ACHN (cell line): Measurements from ENCODE around the gene FOXN4.
"Not testable (repeated sequence)": the region's sequence is repeated elsewhere in the genome, so short reads cannot be mapped to it uniquely, and the experiment has no call there.

Source experiments
- DNase-seq: peaks from one replicate; pipeline ENCODE4 v3.0.0-alpha.2; 2015
- in situ Hi-C: cut with HindIII; loops from 2 replicates; pipeline ENCODE4 v1.10.0; 2017; ENCODE audit warnings: low sequenced_read_pairs, low pct_ligation_motif_present, low pct_unique_long_range_greater_than_20kb

The FOXN4 gene

DNA sequence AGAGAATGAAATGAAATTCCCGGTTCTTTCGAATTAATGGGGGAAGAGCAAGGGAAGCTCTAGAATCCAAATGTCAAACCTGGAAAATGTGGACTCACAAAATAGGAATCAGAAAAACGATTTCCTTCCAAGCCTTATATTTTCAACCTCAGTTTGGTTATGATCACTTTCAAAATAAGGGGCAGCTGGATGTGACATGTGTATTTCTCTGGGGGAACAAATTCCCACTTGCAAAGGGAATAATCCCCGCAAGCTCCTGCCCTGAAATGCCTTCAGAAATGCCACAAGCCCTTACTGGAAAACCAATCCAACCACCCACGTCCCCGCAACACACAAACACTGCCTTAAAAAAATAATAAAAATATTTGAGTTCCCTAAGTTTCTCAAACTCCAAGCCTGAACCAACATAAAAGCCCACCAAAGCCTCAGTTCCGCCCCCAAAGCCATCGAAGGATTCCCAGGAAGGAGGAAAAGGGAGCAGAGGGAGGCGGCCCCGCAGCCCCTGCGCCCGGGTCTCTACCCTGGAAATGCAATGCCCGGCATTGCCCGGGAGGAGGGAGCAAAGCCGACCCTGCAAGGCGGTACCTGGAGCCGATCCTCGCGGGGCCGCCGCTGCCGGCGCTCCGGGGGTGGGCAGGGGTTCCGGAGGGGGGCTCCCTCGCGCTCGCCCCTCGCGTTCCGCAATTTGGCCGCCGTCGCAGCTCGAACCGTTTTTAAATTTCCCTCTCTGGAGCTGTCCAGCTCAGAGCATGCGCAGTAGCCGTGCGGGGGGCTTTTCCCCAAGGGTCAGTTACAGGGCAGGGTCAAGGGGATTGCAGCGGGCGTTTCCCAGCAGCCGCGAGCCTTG lies at the start of gene FOXN4:
Gene FOXN4, minus strand, starts transcription at position 751 of the 847 bp plus-strand sequence. CDS start 963 bp downstream, outside the sequence.
- in situ Hi-C loops = no loop called here
- DNase-seq = no peak

GRCh38 chr12:109358154-109358869 lies 49.2 kb upstream of the FOXN4 start:
- in situ Hi-C loops = no loop called here
- no peak for DNase-seq

- no peak for DNase-seq
- in situ Hi-C loops = no loop called here
Measured at GRCh38 chr12:109357032-109357431, 47.9 kb upstream of the FOXN4 start.

DNA sequence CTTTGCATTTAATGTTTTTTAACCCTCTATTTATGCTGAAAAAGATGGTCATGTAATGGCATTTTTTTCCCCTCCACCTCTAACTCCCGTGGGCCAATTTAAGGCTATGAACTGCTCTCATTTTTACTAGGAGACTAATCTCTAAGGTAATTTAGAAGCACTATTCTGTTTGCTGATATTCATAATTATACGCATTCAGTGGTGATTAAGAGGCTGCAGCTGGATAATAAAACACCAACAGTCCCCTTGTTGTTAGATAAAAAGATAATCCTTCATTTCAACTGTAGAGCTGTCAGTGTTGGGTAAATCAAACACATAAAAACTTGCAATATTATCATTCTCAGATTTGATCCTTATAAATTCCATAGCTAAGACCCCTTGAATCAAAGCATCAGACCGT lies 47.5 kb upstream of the FOXN4 start:
- no peak for DNase-seq
- in situ Hi-C loops = no loop called here

DNA sequence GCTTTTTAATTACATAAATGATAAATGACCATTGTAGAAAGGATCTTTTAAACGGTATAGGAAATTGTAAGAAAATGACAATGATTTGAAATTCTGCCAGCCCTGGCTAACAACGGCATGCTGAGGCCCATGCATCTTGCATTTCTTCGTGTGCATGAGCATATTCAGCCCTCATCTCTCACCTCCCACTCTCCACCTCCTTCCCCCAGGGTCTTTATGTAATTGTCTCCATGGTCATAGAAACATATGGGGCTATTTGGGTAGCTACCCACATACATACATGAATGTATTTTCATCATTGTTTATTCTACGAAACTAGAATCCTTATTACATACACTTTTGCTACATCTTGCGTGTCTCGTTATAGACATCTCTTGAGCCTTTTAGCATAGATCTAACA lies 43.1 kb upstream of the FOXN4 start:
- DNase-seq = no peak
- in situ Hi-C loops = no loop called here

DNA sequence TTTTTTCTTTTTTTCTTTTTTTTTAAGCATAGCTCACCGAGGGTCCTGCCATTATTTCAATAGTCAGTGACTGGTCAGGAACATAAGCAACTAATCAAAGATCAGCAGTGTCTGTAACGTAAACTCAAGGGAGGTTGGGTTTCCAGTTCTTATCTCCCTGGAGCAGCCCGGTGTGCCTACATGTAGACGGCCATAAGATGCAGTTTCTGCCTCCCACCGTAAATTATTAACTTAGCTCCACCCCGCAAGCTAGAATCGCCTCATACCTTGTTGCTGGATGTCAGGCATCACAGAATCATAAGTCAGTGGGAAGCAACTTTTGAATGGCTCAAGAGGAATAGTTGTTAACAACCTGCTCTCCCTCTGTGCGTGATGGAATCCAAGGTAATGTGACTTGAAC lies 38.5 kb upstream of the FOXN4 start, which contains the start of gene MYO1H:
Gene MYO1H, plus strand, starts transcription at position 312 of the 400 bp plus-strand sequence. Its CDS starts 61 bp downstream, at position 373.
- in situ Hi-C loops = no loop called here
- no peak for DNase-seq

DNA sequence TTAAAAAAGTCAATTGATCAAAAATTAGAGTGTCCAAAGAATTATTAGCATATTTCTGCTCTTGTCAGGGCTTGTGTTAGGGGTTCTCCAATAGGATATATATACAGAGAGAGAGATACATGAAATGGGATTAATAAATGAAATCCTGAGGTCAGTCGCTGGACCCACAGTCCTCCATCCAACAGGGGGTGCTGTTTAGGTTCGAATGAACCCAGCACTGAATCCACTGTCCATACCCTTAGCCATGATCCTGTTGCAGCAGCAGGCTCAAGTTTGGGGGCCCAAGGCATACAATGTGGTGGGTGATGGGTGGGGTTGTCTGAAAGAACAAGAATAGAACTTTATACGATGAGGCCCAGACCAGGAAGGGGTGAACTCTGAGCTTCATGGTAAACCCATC lies 37.8 kb upstream of the FOXN4 start:
- in situ Hi-C loops = no loop called here
- DNase-seq = no peak

DNA sequence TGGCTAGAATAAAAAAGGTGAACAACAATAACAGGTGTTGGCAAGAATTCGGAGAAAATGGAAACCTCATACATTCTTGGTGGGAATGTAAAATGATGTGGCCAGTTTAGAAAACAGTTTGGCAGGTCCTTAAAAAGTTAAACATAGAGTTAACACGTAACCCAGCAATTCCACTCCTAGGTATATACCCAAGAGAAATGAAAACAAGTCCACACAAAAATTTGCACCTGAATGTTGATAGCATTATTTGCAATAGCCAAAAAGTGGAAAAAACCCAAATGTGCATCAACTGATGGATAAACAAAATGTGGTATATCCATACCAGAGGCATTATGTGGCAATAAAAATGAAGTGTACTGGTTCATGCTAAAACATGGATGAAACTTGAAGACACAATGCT lies 36.3 kb upstream of the FOXN4 start:
- no peak for DNase-seq
- in situ Hi-C loops = no loop called here

DNA sequence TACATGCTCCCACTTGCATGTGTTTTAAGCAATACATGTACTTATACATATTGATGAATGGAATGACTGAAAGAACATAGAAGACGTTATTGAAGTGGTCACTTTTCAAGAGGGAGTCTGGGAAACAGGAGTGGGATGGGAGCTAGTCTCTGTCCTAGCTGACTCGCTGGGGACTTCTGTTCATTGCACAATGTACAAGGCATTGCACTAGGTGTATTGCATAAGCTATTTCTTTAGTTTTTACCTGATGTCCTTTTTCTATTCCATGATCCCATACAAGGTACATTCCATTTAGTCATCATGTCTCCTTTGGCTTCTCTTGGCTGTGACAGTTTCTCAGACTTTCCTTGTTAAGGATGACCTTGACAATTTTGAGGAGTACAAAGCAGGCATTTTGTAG lies 34.6 kb upstream of the FOXN4 start:
- in situ Hi-C loops = no loop called here
- DNase-seq = no peak

DNA sequence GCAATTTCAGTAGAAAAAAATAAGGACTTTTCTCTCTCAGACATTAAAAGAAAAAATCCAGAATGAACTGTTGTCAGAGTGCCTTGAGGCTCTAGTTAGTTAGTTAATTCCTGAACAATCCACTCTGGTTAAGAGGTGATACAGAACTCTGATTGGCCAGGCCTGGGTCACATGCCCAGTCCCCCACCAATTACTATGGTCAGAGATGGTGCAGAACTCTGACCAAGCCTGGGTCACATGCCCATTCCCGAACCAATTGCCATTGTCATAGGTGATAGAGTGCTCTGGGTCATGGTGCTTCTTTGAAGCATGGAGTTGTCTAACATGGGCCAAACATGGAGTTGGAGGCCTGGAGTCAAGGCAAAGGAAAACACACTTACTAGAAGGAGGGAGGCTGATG lies 27.5 kb upstream of the FOXN4 start:
- in situ Hi-C loops = no loop called here
- DNase-seq = no peak

- in situ Hi-C loops = no loop called here
- no peak for DNase-seq
Measured at GRCh38 chr12:109334887-109335286, 25.8 kb upstream of the FOXN4 start.

GRCh38 chr12:109331301-109331952 lies 22.3 kb upstream of the FOXN4 start:
- DNase-seq = no peak
- in situ Hi-C loops = no loop called here

- in situ Hi-C loops = no loop called here
- DNase-seq = no peak
Measured at GRCh38 chr12:109330282-109331230, 21.5 kb upstream of the FOXN4 start.

- in situ Hi-C loops = no loop called here
- DNase-seq = peak; percentile 35
Measured at GRCh38 chr12:109329686-109330085, 20.6 kb upstream of the FOXN4 start.

DNA sequence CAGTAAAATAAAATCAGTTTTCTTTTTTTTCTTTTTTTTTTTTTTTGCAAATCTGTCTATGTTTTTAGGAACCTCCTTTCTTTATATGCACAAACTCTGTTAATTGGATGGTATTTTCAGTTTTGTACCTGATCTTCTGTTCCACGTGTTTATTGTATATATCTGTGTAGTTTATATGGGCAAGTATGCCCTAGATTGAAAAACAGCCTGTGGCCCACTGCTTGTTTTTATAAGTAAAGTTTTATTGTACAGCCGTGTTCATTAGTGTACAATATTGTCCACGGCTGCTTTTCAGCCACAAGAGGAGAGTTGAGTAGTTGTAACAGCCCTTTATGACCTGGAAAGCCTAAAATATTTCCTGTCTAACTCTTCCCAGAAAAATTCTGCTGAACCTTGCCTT lies 19.9 kb upstream of the FOXN4 start:
- in situ Hi-C loops = no loop called here
- DNase-seq = no peak

GRCh38 chr12:109321294-109321693 lies 12.2 kb upstream of the FOXN4 start:
- in situ Hi-C loops, DNase-seq: not testable (repeated sequence)

- in situ Hi-C loops = no loop called here
- DNase-seq = no peak
Measured at GRCh38 chr12:109310247-109311125, 1.4 kb upstream of the FOXN4 start.
